Measurements from ENCODE around the gene RCAN2. TPM values are rescaled to one million over a fixed set of nuclear protein-coding genes. Genes with fewer than 3 reads are reported as not detected.

Gene RCAN2
- total RNA-seq, 4 donors from 2014 or later = 46.9 to 289 (median 171) TPM

DNA sequence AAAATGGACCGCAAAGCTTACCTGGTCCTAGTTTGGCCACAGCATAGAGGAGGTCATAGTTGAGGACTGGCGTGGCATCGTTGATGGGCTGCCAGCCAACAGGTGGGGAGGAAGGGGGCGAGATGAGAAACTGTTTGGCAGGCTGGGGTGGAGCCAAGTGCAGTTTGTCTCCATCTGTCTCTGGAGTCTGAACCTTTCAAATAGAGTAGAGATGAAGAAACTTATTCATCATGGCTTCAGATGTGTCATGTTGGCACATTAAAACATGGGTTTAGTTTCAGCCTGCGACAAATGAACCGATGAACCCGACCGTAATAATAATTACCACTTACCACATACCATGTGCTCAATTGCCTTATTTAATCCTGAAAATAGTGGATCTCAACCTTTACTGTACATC is 244.5 kb downstream of the RCAN2 start:
- Histone ChIP-seq H3K27ac (no peak overlapping the region), H3K4me1 (peaks cover 0 to 16% (median 0%) of the 10 kb centered on the region in 3 donors), H3K9me3 (no peaks in the 10 kb centered on the region), H3K36me3 (peaks cover 0 to 41% of the 10 kb centered on the region in 2 donors), H3K27me3 (no peaks in the 10 kb centered on the region), H3K4me3 (no peak overlapping the region)
- TF ChIP-seq, protein P1, sequence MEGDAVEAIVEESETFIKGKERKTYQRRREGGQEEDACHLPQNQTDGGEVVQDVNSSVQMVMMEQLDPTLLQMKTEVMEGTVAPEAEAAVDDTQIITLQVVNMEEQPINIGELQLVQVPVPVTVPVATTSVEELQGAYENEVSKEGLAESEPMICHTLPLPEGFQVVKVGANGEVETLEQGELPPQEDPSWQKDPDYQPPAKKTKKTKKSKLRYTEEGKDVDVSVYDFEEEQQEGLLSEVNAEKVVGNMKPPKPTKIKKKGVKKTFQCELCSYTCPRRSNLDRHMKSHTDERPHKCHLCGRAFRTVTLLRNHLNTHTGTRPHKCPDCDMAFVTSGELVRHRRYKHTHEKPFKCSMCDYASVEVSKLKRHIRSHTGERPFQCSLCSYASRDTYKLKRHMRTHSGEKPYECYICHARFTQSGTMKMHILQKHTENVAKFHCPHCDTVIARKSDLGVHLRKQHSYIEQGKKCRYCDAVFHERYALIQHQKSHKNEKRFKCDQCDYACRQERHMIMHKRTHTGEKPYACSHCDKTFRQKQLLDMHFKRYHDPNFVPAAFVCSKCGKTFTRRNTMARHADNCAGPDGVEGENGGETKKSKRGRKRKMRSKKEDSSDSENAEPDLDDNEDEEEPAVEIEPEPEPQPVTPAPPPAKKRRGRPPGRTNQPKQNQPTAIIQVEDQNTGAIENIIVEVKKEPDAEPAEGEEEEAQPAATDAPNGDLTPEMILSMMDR (IDR thresholded peaks at IDR 0.05) = no peak
- TF ChIP-seq POLR2AphosphoS5 (IDR thresholded peaks at IDR 0.05) (no peak), POLR2A (IDR thresholded peaks at IDR 0.05) (no peak), EP300 (IDR thresholded peaks at IDR 0.05) (no peak)
- WGBS, 2 donors (ENCODE audit: low coverage in 1 of 2) = 60 to 87% methylated on average over 1 to 8 of the region's 8 CpGs
- ATAC-seq = no peak

DNA sequence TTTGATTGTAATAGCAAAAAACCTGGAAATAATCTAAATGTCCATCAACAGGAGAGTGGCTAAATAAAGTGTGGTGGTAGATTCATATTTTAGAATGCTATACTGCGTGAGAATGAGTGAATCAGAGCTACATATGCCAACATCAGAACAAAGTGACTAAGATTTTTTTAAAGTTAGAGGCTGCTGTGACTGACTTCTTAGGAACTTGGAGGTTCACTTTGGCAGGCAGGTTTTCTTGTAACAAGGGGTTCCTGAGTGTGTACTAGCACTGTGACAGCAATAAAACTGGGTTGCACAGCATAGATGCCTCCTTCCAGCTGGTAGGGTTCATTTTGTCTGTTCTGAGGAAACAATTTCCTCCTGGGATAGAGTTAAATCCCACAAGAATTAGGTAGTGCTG is 245.2 kb downstream of the RCAN2 start:
- Histone ChIP-seq H3K9me3 (no peaks in the 10 kb centered on the region), H3K4me1 (peaks cover 0 to 15% (median 0%) of the 10 kb centered on the region in 3 donors), H3K4me3 (no peak overlapping the region), H3K27ac (no peak overlapping the region), H3K27me3 (no peaks in the 10 kb centered on the region), H3K36me3 (peaks cover 0 to 41% of the 10 kb centered on the region in 2 donors)
- no peak for ATAC-seq
- 59 to 83% methylated on average over 1 of the region's 1 CpG for WGBS, 2 donors (ENCODE audit: low coverage in 1 of 2)
- TF ChIP-seq, protein P1 (IDR thresholded peaks at IDR 0.05) = no peak
- TF ChIP-seq EP300 (IDR thresholded peaks at IDR 0.05) (no peak), POLR2A (IDR thresholded peaks at IDR 0.05) (no peak), POLR2AphosphoS5 (IDR thresholded peaks at IDR 0.05) (no peak)

DNA sequence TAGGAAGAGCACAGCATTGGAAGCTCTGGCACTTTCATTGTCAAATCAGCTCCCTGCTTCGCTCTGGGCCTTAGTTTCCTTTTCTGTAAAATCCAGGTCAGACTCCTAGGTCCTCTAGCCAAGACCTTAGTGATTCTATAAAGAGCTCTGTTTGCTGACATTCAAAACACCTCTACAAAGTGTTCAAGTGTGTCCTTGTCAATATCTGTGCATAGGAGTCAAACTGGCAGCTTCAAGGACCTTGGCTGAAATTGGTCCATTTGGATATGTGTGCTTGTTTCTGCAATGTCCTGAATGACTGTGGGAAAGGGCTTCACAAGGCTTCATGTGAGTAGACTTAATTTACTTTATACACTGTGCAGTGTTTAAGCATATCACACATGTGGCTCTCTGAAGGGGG is 246.6 kb downstream of the RCAN2 start:
- H3K27me3 ChIP-seq = no peaks in the 10 kb centered on the region
- 83 to 100% methylated on average over 1 of the region's 1 CpG for WGBS, 2 donors (ENCODE audit: low coverage in 1 of 2)
- H3K4me3 ChIP-seq = no peak overlapping the region
- H3K36me3 ChIP-seq = peaks cover 0 to 41% of the 10 kb centered on the region in 2 donors
- H3K27ac ChIP-seq = no peak overlapping the region
- peaks cover 0 to 22% (median 2%) of the 10 kb centered on the region in 3 donors for H3K4me1 ChIP-seq
- no peak for ATAC-seq
- H3K9me3 ChIP-seq = no peaks in the 10 kb centered on the region
- TF ChIP-seq EP300 (IDR thresholded peaks at IDR 0.05) = no peak
- no peak for TF ChIP-seq POLR2AphosphoS5 (IDR thresholded peaks at IDR 0.05)
- no peak for TF ChIP-seq POLR2A (IDR thresholded peaks at IDR 0.05)
- TF ChIP-seq, protein P1 (IDR thresholded peaks at IDR 0.05) = no peak

DNA sequence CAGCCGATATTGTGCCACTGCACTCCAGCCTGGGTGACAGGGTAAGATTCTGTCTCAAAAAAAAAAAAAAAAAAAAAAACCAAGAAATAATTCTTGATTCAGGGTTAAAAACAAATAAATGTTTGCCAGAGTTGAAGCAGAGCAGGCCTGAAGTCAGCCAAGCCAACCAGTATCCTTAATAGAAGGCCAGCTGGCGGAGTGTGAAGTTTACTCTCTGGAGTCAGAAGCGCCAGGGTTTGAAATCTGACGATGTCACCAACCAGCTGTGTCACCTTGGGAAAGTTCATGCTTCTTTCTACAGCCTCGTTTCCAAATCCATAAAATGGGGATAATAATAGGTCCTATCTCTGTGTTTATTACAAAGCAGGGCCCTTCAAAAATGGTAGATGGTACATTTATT is 247.5 kb downstream of the RCAN2 start:
- peaks cover 0 to 41% of the 10 kb centered on the region in 2 donors for H3K36me3 ChIP-seq
- H3K4me1 ChIP-seq = peaks cover 0 to 22% (median 2%) of the 10 kb centered on the region in 3 donors
- no peak overlapping the region for H3K27ac ChIP-seq
- TF ChIP-seq, protein P1 (IDR thresholded peaks at IDR 0.05) = no peak
- TF ChIP-seq POLR2A (IDR thresholded peaks at IDR 0.05) (no peak), POLR2AphosphoS5 (IDR thresholded peaks at IDR 0.05) (no peak), EP300 (IDR thresholded peaks at IDR 0.05) (no peak)
- H3K27me3 ChIP-seq = no peaks in the 10 kb centered on the region
- 35 to 56% methylated on average over 4 of the region's 5 CpGs for WGBS, 2 donors (ENCODE audit: low coverage in 1 of 2)
- H3K4me3 ChIP-seq = no peak overlapping the region
- H3K9me3 ChIP-seq = no peaks in the 10 kb centered on the region
- ATAC-seq = no peak

DNA sequence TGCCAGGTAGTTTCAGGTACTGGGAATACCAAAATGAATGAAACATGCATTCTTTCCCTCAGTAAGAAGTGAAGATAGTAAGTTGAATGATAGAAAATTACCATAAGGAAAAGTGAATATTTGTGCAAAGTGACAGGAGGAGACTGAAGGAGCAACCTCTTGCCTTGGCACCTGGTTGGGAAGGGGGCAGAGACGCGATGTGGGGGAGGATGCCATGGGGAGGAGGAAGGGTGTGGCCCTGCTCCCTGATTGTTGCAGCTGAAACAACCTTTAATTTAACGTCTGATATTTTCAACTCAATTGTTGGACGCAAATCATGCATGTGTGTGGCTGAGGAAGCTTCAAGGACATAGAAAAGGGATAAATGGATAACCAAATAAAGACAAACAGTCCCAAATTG is 248.3 kb downstream of the RCAN2 start:
- Histone ChIP-seq H3K27ac (no peak overlapping the region), H3K36me3 (peaks cover 0 to 39% of the 10 kb centered on the region in 2 donors), H3K4me1 (peaks cover 0 to 22% (median 2%) of the 10 kb centered on the region in 3 donors), H3K9me3 (no peaks in the 10 kb centered on the region), H3K27me3 (no peaks in the 10 kb centered on the region), H3K4me3 (no peak overlapping the region)
- TF ChIP-seq POLR2AphosphoS5 (IDR thresholded peaks at IDR 0.05) (no peak), POLR2A (IDR thresholded peaks at IDR 0.05) (no peak), EP300 (IDR thresholded peaks at IDR 0.05) (no peak)
- TF ChIP-seq, protein P1 (IDR thresholded peaks at IDR 0.05) = no peak
- WGBS, 2 donors (ENCODE audit: low coverage in 1 of 2) = 40 to 74% methylated on average over 1 to 4 of the region's 4 CpGs
- no peak for ATAC-seq

Measured in gastroesophageal sphincter (tissue), 4 donors.